Tibial nerve (tissue), 4 donors: ENCODE data around the gene TSPAN15. TPM values are rescaled to one million over a fixed set of nuclear protein-coding genes. Genes with fewer than 3 reads are reported as not detected.
A peak's percentile ranks its signal among the peaks of the same experiment; 100 is the strongest.

Source experiments
- DNase-seq, 2 donors: peaks; one replicate each; pipeline ENCODE4 v3.0.0-alpha.2; 2019; ENCODE audit warnings: low spot score in 2 of 2
- H3K27ac ChIP-seq, 4 donors: fragments of 200-600 bp; sonication (generic) in 3 of 4; one replicate each; pipeline ENCODE4 v1.5.1; 2017 to 2019; ENCODE audit warnings: mild to moderate bottlenecking in 1 of 4
- H3K27me3 ChIP-seq, 2 donors: fragments of 200-600 bp; sonication (generic) in 1 of 2; one replicate each; pipeline versions ENCODE4 v1.5.1 to v1.6.0; 2017 to 2019
- H3K36me3 ChIP-seq, 3 donors: fragments of 200-600 bp; sonication (generic); one replicate each; pipeline ENCODE4 v1.5.1; 2018 to 2019
- H3K4me1 ChIP-seq, 4 donors: fragments of 200-600 bp; sonication (generic) in 3 of 4; one replicate each; pipeline ENCODE4 v1.5.1; 2017 to 2019
- H3K4me3 ChIP-seq, 4 donors: fragments of 200-600 bp; sonication (generic) in 3 of 4; one replicate each; pipeline ENCODE4 v1.5.1; 2017 to 2019; ENCODE audit warnings: mild to moderate bottlenecking in 1 of 4, moderate library complexity in 1 of 4
- H3K9me3 ChIP-seq, 4 donors: fragments of 200-600 bp; sonication (generic) in 3 of 4; one replicate each; pipeline ENCODE4 v1.5.1; 2017 to 2019
- EP300 ChIP-seq, 2 donors: sonication (generic); formaldehyde crosslinking; IDR thresholded peaks; one replicate each; pipeline ENCODE4 v1.6.1; 2017; ENCODE audit warnings: antibody characterized with exemption in 2 of 2, mild to moderate bottlenecking in 1 of 2
- POLR2A ChIP-seq, 2 donors: fragments of 450-650 bp; IDR thresholded peaks; one replicate each; pipeline ENCODE4 v1.6.1; 2017; ENCODE audit warnings: antibody characterized with exemption in 2 of 2, mild to moderate bottlenecking in 2 of 2, moderate library complexity in 2 of 2
- WGBS, 2 donors: methylation state at CpG; one replicate each; pipeline ENCODE4 v1.1.5; 2018; 5-methylcytosine and 5-hydroxymethylcytosine counted together
- total RNA-seq, 4 donors: library from RNA; depleted of rRNA; stranded (reverse); fragments of >200 nt; gene quantifications; one replicate each; pipeline ENCODE4 v1.1.0, GENCODE V29; 2016
- TF ChIP-seq, protein P1 (sequence below), 5 experiments: fragments of 200-600 bp in 3 of 5; fragments of 450-650 bp in 2 of 5; sonication (generic) in 3 of 5; IDR thresholded peaks; one replicate each; pipeline ENCODE4 v1.5.1; 2016 to 2019; ENCODE audit warnings: antibody characterized with exemption in 5 of 5, mild to moderate bottlenecking in 3 of 5, moderate library complexity in 2 of 5

Gene TSPAN15
- total RNA-seq, 4 donors from 2014 or later = 46.9 to 117 (median 92.7) TPM

DNA sequence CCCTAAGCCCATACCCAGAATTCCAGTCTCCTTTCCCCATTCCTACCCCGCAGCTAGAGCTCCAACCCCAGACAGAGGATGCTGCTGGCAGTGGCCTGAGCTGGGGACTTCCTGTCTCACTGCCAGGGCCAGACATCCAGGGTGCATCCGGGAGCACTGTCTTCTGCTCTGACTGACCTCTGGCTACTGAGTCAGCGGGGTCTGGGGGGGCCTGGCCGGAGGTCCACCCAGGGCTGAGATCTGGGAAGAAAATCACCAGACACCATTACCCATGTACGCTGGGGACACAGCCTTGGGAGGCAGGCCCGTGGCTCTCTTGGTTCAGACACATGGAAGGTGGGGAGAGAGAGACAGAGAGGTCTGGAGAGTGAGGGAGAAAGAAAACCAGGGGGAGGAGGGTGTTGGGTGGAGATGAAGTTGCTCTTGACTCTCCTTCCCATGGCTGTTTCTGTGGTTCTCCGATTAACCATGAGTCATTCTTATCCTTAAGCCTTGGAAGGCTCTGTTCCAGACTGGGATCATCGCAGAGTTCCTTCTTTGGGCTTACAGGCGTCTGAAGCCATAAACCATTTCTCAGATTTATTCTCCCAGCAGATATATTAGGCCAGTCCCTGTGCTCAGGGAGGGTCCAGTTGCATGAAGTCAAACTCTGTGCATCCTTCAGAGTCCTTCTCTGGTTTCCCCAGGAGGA lies 23.6 kb downstream of the TSPAN15 start:
- H3K27ac ChIP-seq = peak overlapping the region; percentile 17 to 92 (median 70)
- H3K27me3 ChIP-seq = no peaks in the 10 kb centered on the region
- no peak overlapping the region for H3K4me3 ChIP-seq
- TF ChIP-seq POLR2A (IDR thresholded peaks at IDR 0.05) = no peak
- TF ChIP-seq, protein P1, sequence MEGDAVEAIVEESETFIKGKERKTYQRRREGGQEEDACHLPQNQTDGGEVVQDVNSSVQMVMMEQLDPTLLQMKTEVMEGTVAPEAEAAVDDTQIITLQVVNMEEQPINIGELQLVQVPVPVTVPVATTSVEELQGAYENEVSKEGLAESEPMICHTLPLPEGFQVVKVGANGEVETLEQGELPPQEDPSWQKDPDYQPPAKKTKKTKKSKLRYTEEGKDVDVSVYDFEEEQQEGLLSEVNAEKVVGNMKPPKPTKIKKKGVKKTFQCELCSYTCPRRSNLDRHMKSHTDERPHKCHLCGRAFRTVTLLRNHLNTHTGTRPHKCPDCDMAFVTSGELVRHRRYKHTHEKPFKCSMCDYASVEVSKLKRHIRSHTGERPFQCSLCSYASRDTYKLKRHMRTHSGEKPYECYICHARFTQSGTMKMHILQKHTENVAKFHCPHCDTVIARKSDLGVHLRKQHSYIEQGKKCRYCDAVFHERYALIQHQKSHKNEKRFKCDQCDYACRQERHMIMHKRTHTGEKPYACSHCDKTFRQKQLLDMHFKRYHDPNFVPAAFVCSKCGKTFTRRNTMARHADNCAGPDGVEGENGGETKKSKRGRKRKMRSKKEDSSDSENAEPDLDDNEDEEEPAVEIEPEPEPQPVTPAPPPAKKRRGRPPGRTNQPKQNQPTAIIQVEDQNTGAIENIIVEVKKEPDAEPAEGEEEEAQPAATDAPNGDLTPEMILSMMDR (IDR thresholded peaks at IDR 0.05) = no peak
- TF ChIP-seq EP300 (IDR thresholded peaks at IDR 0.05) = no peak
- H3K9me3 ChIP-seq = no peaks in the 10 kb centered on the region
- H3K36me3 ChIP-seq = no peaks in the 10 kb centered on the region
- no peak for DNase-seq
- peaks cover 0 to 90% (median 73%) of the 10 kb centered on the region in 4 donors for H3K4me1 ChIP-seq
- 38 to 39% methylated on average over 9 of the region's 9 CpGs for WGBS, 2 donors

DNA sequence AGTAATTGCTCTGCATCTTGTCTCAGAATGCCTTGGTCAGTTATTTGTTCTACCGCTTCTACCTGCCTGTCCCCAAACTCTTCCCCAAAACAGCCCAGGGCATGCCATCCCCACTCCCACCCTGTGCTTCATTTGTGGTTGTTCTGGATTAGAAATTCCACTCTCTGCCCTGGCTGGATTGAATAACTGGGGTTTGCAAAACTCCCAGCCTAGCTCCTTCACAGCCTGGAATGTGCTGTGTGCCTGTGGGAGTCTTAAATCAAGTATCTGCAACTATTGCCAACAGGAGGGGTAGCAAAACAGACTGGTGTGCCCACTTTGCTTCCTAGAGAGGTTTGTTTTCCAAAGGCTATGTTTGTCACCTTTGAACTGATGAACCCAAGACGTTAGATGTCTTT lies 24.2 kb downstream of the TSPAN15 start:
- Histone ChIP-seq H3K27ac (peak overlapping the region in 3 of 4 donors; percentile 69 to 92 (median 72)), H3K9me3 (no peaks in the 10 kb centered on the region), H3K4me1 (peaks cover 0 to 95% (median 77%) of the 10 kb centered on the region in 4 donors), H3K4me3 (no peak overlapping the region), H3K36me3 (no peaks in the 10 kb centered on the region), H3K27me3 (no peaks in the 10 kb centered on the region)
- WGBS, 2 donors = 40 to 44% methylated on average over 2 of the region's 2 CpGs
- TF ChIP-seq EP300 (IDR thresholded peaks at IDR 0.05) (no peak), POLR2A (IDR thresholded peaks at IDR 0.05) (no peak)
- TF ChIP-seq, protein P1 (IDR thresholded peaks at IDR 0.05) = no peak
- no peak for DNase-seq

GRCh38 chr10:69477968-69478597 lies 26.8 kb downstream of the TSPAN15 start:
- H3K27me3 ChIP-seq = no peaks in the 10 kb centered on the region
- H3K4me1 ChIP-seq = peaks cover 0 to 95% (median 71%) of the 10 kb centered on the region in 4 donors
- H3K4me3 ChIP-seq = no peak overlapping the region
- no peak for DNase-seq
- peak overlapping the region; percentile 17 to 89 (median 64) for H3K27ac ChIP-seq
- WGBS, 2 donors = 56 to 61% methylated on average over 8 of the region's 8 CpGs
- H3K36me3 ChIP-seq = no peaks in the 10 kb centered on the region
- TF ChIP-seq POLR2A (IDR thresholded peaks at IDR 0.05) = no peak
- TF ChIP-seq EP300 (IDR thresholded peaks at IDR 0.05) = no peak
- TF ChIP-seq, protein P1 (IDR thresholded peaks at IDR 0.05) = no peak
- H3K9me3 ChIP-seq = no peaks in the 10 kb centered on the region

DNA sequence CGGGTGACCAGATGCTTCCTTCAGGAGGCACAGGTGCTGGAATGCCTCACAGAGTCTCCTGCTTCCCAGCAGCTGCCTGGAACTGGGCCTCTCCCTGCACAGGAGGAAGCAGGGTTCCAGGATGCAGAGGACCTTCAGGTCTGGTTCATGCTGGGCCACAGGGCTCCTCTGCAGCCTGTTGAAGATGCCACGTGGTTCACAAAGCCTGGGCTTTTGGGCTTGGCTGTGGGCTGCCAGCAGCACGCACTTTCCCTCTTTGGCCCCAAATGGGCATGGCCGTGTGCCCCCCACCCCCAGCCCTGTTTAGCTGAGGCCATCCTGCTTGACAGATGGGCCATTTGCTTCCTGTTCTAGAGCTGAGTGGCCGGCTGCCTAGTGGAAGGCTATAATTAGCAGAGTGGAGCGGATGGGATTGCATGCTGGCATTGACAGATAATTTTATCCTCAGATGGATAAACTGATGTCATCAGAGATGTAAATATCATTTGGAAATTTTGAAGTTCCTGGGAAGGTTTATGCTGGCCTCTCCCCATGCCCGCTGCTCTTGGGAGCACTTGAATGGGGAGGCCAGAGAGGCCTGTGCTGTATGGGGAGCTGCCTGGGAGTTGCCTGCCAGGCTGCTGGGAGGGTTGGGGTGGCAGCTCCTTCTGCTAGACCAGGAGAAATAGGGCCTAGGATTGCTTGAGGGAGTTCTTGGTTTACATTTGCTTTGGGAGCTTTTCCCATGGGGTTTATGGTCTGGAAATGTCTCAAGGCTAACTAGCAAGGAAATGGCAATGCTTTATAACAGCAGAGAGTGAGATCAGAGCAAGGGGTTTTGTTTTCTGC lies 28.2 kb downstream of the TSPAN15 start:
- TF ChIP-seq POLR2A (IDR thresholded peaks at IDR 0.05) (no peak), EP300 (IDR thresholded peaks at IDR 0.05) (no peak)
- TF ChIP-seq, protein P1 (IDR thresholded peaks at IDR 0.05) = no peak
- peak overlapping the region; percentile 55 to 89 (median 67) for H3K27ac ChIP-seq
- no peak for DNase-seq
- peaks cover 0 to 95% (median 61%) of the 10 kb centered on the region in 4 donors for H3K4me1 ChIP-seq
- 23 to 27% methylated on average over 7 of the region's 7 CpGs for WGBS, 2 donors
- H3K9me3 ChIP-seq = no peaks in the 10 kb centered on the region
- no peaks in the 10 kb centered on the region for H3K27me3 ChIP-seq
- H3K36me3 ChIP-seq = no peaks in the 10 kb centered on the region
- H3K4me3 ChIP-seq = no peak overlapping the region
